ENCODE results near the gene ATG7.

The ATG7 gene

DNA sequence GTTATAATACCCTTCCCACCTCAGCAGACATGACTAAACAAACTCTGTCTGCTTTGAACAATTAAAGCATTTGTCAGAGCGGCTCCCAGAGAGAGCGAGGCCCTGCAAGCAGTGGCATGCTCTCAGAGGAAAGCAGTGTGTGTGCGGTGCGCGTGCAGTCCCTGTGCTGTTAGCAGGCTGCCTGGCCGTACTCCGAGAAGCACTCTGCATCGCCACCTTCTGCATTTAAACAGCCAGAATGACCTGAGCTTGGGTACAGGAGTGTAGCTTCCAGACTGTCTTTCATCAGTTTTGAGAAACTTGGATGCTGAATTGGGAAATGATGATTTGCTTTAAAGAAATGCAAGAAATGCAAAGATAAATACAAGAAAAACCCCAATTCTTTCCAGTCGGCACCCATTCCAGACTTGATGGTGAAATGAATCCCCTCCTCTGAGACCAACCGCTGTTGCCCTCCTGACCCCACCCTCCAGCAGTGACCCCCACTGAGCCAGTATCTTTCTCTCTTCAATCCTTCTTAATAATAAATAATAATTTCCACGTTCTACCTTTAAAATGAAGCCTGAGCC is 258.0 kb downstream of the ATG7 start:
- Histone ChIP-seq H3K4me3 (replicated peaks; ENCODE audit: insufficient read depth, low read length) (no peak overlapping the region), H3K27me3 (ENCODE audit: insufficient read depth, poor library complexity, severe bottlenecking) (no peaks in the 10 kb centered on the region), H3K27ac (replicated peaks) (no peak overlapping the region)
- no peak for DNase-seq (ENCODE audit: low read depth in 1 of 2, low spot score in 1 of 2)
- TF ChIP-seq, protein P1, sequence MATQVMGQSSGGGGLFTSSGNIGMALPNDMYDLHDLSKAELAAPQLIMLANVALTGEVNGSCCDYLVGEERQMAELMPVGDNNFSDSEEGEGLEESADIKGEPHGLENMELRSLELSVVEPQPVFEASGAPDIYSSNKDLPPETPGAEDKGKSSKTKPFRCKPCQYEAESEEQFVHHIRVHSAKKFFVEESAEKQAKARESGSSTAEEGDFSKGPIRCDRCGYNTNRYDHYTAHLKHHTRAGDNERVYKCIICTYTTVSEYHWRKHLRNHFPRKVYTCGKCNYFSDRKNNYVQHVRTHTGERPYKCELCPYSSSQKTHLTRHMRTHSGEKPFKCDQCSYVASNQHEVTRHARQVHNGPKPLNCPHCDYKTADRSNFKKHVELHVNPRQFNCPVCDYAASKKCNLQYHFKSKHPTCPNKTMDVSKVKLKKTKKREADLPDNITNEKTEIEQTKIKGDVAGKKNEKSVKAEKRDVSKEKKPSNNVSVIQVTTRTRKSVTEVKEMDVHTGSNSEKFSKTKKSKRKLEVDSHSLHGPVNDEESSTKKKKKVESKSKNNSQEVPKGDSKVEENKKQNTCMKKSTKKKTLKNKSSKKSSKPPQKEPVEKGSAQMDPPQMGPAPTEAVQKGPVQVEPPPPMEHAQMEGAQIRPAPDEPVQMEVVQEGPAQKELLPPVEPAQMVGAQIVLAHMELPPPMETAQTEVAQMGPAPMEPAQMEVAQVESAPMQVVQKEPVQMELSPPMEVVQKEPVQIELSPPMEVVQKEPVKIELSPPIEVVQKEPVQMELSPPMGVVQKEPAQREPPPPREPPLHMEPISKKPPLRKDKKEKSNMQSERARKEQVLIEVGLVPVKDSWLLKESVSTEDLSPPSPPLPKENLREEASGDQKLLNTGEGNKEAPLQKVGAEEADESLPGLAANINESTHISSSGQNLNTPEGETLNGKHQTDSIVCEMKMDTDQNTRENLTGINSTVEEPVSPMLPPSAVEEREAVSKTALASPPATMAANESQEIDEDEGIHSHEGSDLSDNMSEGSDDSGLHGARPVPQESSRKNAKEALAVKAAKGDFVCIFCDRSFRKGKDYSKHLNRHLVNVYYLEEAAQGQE (IDR thresholded peaks at IDR 0.05; ENCODE audit: insufficient replicate concordance, low read depth) = no peak
- TF ChIP-seq SPI1 (IDR thresholded peaks at IDR 0.05; ENCODE audit: borderline replicate concordance, low read depth) = no peak
- TF ChIP-seq POLR2AphosphoS5 (IDR thresholded peaks at IDR 0.05; ENCODE audit: low read depth) = no peak
- TF ChIP-seq, protein P2, sequence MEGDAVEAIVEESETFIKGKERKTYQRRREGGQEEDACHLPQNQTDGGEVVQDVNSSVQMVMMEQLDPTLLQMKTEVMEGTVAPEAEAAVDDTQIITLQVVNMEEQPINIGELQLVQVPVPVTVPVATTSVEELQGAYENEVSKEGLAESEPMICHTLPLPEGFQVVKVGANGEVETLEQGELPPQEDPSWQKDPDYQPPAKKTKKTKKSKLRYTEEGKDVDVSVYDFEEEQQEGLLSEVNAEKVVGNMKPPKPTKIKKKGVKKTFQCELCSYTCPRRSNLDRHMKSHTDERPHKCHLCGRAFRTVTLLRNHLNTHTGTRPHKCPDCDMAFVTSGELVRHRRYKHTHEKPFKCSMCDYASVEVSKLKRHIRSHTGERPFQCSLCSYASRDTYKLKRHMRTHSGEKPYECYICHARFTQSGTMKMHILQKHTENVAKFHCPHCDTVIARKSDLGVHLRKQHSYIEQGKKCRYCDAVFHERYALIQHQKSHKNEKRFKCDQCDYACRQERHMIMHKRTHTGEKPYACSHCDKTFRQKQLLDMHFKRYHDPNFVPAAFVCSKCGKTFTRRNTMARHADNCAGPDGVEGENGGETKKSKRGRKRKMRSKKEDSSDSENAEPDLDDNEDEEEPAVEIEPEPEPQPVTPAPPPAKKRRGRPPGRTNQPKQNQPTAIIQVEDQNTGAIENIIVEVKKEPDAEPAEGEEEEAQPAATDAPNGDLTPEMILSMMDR (IDR thresholded peaks at IDR 0.05; ENCODE audit: insufficient read depth, low read length) = no peak
- TF ChIP-seq GABPA (IDR thresholded peaks at IDR 0.05; ENCODE audit: low read depth) = no peak

GRCh38 chr3:11532931-11533391 is 260.8 kb downstream of the ATG7 start:
- DNase-seq (ENCODE audit: low read depth in 1 of 2, low spot score in 1 of 2) = no peak
- H3K27ac ChIP-seq (replicated peaks) = no peak overlapping the region
- H3K4me3 ChIP-seq (replicated peaks; ENCODE audit: insufficient read depth, low read length) = no peak overlapping the region
- TF ChIP-seq, protein P2 (IDR thresholded peaks at IDR 0.05; ENCODE audit: insufficient read depth, low read length) = no peak
- TF ChIP-seq, protein P1 (IDR thresholded peaks at IDR 0.05; ENCODE audit: insufficient replicate concordance, low read depth) = no peak
- no peak for TF ChIP-seq SPI1 (IDR thresholded peaks at IDR 0.05; ENCODE audit: borderline replicate concordance, low read depth)
- TF ChIP-seq GABPA (IDR thresholded peaks at IDR 0.05; ENCODE audit: low read depth) = no peak
- no peak for TF ChIP-seq POLR2AphosphoS5 (IDR thresholded peaks at IDR 0.05; ENCODE audit: low read depth)
- H3K27me3 ChIP-seq (ENCODE audit: insufficient read depth, poor library complexity, severe bottlenecking) = no peaks in the 10 kb centered on the region

- Histone ChIP-seq H3K4me3 (replicated peaks; ENCODE audit: insufficient read depth, low read length) (no peak overlapping the region), H3K27me3 (ENCODE audit: insufficient read depth, poor library complexity, severe bottlenecking) (no peaks in the 10 kb centered on the region), H3K27ac (replicated peaks) (no peak overlapping the region)
- no peak for TF ChIP-seq POLR2AphosphoS5 (IDR thresholded peaks at IDR 0.05; ENCODE audit: low read depth)
- TF ChIP-seq, protein P1 (IDR thresholded peaks at IDR 0.05; ENCODE audit: insufficient replicate concordance, low read depth) = no peak
- TF ChIP-seq, protein P2 (IDR thresholded peaks at IDR 0.05; ENCODE audit: insufficient read depth, low read length) = no peak
- TF ChIP-seq SPI1 (IDR thresholded peaks at IDR 0.05; ENCODE audit: borderline replicate concordance, low read depth) = no peak
- TF ChIP-seq GABPA (IDR thresholded peaks at IDR 0.05; ENCODE audit: low read depth) = no peak
- DNase-seq (ENCODE audit: low read depth in 1 of 2, low spot score in 1 of 2) = no peak
These were observed 262.0 kb downstream of the ATG7 start for GRCh38 chr3:11534011-11534792.

Measured in HL-60 (cell line).